HUES48 (cell line): ENCODE results near the gene LAIR1.
"Not testable (repeated sequence)": the region's sequence is repeated elsewhere in the genome, so short reads cannot be mapped to it uniquely, and the experiment has no call there.

Experiments used
- H3K27ac ChIP-seq: one replicate; pipeline ENCODE4 v1.7.0; 2013; ENCODE audit warnings: low read depth, low read length, inconsistent platforms
- H3K27me3 ChIP-seq: 2 replicates; pipeline ENCODE4 v1.6.1; 2013; ENCODE audit warnings: mild to moderate bottlenecking, low read length; ENCODE audit not compliant: control insufficient read depth, insufficient read depth
- H3K36me3 ChIP-seq: 2 replicates; pipeline ENCODE4 v1.6.1; 2013; ENCODE audit warnings: low read length; ENCODE audit not compliant: control insufficient read depth, insufficient read depth
- H3K4me1 ChIP-seq: 2 replicates; pipeline ENCODE4 v1.6.1; 2013; ENCODE audit warnings: mild to moderate bottlenecking, low read length; ENCODE audit not compliant: control insufficient read depth, insufficient read depth
- H3K4me3 ChIP-seq: 2 replicates; pipeline ENCODE4 v1.5.1; 2013; ENCODE audit warnings: mild to moderate bottlenecking, low read depth, low read length
- H3K9ac ChIP-seq: 2 replicates; pipeline ENCODE4 v1.6.1; 2013; ENCODE audit warnings: mild to moderate bottlenecking, low read depth, low read length, moderate library complexity
- H3K9me3 ChIP-seq: 2 replicates; pipeline ENCODE4 v1.6.1; 2013; ENCODE audit warnings: low read length; ENCODE audit not compliant: control insufficient read depth, insufficient read depth

LAIR1 gene

GRCh38 chr19:54393381-54393780 lies 28.6 kb upstream of the LAIR1 start:
- H3K9me3 ChIP-seq: no peaks in the 10 kb centered on the region
- no peak overlapping the region for H3K4me3 ChIP-seq
- H3K27ac ChIP-seq: no peak overlapping the region
- no peak overlapping the region for H3K9ac ChIP-seq
- peaks cover 7% of the 10 kb centered on the region for H3K27me3 ChIP-seq
- H3K4me1 ChIP-seq: peaks cover 12% of the 10 kb centered on the region
- no peaks in the 10 kb centered on the region for H3K36me3 ChIP-seq

DNA sequence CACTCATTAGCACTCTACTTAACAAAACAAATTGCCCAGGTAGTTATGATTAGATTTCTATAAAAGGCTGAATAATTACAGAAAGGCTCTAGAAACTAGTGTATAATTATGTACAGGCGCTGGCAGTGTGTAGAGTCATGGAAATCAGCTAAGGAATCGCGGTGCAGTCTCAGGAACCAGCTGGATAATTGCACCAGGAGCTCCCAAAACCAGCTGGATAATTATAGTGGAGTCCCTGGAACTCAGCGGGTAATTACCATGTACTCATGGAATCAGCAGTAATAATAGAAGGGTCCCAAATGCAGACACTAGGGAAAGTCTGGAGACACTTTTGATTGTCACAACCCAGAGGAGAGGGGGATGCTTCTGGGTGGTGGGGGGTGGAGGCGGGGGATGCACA lies 27.4 kb upstream of the LAIR1 start:
- Histone ChIP-seq H3K27ac (no peak overlapping the region), H3K27me3 (peaks cover 20% of the 10 kb centered on the region), H3K36me3 (no peaks in the 10 kb centered on the region), H3K4me1 (peaks cover 12% of the 10 kb centered on the region), H3K9ac (no peak overlapping the region), H3K4me3 (no peak overlapping the region), H3K9me3 (no peaks in the 10 kb centered on the region)

- peaks cover 20% of the 10 kb centered on the region for H3K27me3 ChIP-seq
- H3K9ac ChIP-seq: no peak overlapping the region
- peaks cover 12% of the 10 kb centered on the region for H3K4me1 ChIP-seq
- no peaks in the 10 kb centered on the region for H3K9me3 ChIP-seq
- no peaks in the 10 kb centered on the region for H3K36me3 ChIP-seq
- peak overlapping the region; percentile 14 for H3K27ac ChIP-seq
- no peak overlapping the region for H3K4me3 ChIP-seq
Measured at GRCh38 chr19:54391589-54392061, 26.9 kb upstream of the LAIR1 start.

DNA sequence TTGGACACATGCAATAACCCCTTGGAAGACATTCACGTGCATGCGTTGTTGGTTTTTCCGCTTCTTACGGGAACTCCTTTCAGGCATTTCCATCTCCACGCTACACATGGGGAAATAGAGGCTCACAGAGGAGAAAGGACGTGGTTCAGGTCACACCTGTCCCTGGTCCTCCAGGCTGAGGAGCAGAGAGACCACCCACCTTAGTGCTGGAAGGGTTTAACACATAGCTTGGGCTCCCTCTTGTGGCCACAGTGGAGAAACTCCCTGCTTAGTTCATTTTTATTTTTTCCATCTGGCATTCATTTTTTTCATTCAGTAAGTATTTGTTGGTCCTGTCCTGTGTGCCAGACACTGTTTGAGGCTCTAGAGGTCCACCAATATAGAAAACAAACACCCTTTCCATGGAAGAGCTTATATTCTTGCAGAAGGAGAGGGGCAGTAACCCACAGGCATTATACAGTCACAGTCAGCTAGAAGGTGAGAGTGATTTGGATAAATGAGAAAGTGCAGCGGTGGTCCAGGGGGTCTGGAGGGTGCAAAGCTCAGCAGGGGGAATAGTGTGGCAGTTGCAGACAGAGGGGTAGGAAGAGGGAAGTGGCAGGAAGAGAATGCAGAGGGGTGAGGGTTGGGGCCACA lies 26.3 kb upstream of the LAIR1 start:
- peak overlapping the region; percentile 14 for H3K27ac ChIP-seq
- H3K36me3 ChIP-seq: no peaks in the 10 kb centered on the region
- peaks cover 20% of the 10 kb centered on the region for H3K27me3 ChIP-seq
- no peaks in the 10 kb centered on the region for H3K9me3 ChIP-seq
- H3K4me1 ChIP-seq: peaks cover 12% of the 10 kb centered on the region
- H3K9ac ChIP-seq: no peak overlapping the region
- no peak overlapping the region for H3K4me3 ChIP-seq

DNA sequence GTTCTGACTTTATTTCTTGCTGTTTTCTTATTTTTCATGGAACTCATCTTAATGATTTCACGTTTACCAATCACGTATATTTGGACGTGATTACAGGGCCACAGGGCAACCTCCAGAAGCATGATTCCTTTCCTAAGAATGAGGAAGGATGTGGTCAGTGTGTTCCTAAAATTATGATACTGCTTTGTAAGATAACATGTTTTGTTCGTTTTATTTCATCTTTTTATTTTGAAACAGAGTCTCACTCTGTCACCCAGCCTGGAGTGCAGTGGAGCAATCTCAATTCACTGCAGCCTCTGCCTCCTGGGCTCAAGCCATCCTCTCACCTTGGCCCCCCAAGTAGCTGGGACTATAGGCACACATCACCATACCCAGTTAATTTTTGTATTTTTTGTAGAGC lies 24.8 kb upstream of the LAIR1 start:
- Histone ChIP-seq H3K4me3 (no peak overlapping the region), H3K27me3 (peaks cover 20% of the 10 kb centered on the region), H3K9me3 (no peaks in the 10 kb centered on the region), H3K4me1 (peaks cover 12% of the 10 kb centered on the region), H3K27ac (no peak overlapping the region), H3K36me3 (no peaks in the 10 kb centered on the region), H3K9ac (no peak overlapping the region)

DNA sequence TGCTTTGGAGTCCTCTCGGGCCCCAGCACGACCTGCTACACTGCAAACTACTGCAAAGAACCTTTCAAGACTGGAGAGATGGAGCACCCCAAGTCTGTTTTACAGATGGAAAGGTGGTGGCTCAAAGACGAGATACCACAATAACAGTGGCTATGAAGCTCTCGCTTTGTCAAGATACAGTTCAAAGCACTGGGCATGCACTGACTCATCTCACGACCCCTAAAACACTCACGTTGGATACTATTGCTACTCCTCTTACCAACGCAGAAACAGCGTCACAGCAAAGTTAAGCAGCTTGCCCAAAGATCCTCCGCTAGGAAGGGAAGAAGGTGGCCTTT lies 24.0 kb upstream of the LAIR1 start:
- Histone ChIP-seq H3K9me3 (no peaks in the 10 kb centered on the region), H3K36me3 (no peaks in the 10 kb centered on the region), H3K27ac (no peak overlapping the region), H3K4me3 (peak overlapping the region; percentile 34; the same call in 1 of the 2 replicates), H3K9ac (no peak overlapping the region), H3K27me3 (peaks cover 20% of the 10 kb centered on the region), H3K4me1 (peaks cover 12% of the 10 kb centered on the region)

DNA sequence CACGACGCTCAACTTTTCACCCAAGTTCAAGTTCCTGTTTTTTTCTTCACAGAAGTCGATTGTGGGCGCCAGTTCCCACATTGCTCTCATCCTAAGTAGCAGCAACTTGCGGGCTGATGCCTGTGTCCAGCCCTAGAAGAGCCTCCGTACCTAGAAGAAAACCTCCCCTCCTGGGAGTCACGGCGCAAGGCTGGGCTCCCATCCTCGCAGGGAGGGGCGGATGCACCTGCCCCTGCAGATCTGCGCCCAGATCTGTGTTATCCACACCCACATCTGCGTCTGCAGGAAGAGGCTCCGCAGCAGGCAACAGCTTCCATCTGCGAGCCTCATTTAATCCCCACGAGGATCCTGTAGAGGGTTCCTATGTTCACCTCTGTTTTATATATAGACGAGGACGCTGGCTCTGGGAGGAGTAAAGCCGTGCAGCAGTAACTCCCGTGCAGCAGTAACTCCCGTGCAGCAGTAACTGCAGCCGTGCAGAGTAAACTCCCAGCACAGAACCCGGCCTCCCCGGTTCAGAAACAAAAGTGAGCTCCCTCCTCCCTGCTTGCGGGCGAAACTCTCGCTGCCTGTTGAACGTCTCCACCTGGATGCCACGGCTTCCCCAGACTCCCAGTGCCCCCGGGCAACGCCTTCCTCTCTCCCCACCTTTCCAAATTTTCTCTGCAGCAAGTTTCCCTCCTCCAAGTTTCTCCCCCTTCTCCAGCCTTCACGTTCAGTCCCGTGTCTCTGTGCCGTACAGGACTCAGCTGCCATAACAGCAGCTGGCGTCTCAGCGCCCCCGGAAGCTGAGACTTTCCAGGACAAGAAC lies 23.5 kb upstream of the LAIR1 start:
- Histone ChIP-seq H3K4me3 (peak overlapping the region; percentile 34), H3K9ac (no peak overlapping the region), H3K36me3 (no peaks in the 10 kb centered on the region), H3K27me3 (peaks cover 20% of the 10 kb centered on the region), H3K9me3 (no peaks in the 10 kb centered on the region), H3K4me1 (peaks cover 12% of the 10 kb centered on the region), H3K27ac (no peak overlapping the region)

GRCh38 chr19:54383330-54383729 lies 18.6 kb upstream of the LAIR1 start:
- Histone ChIP-seq H3K9ac (no peak overlapping the region), H3K4me1 (no peaks in the 10 kb centered on the region), H3K4me3 (no peak overlapping the region), H3K27ac (no peak overlapping the region), H3K9me3 (no peaks in the 10 kb centered on the region), H3K27me3 (peaks cover 12% of the 10 kb centered on the region), H3K36me3 (no peaks in the 10 kb centered on the region)

- H3K4me3 ChIP-seq, H3K9ac ChIP-seq, H3K27me3 ChIP-seq, H3K27ac ChIP-seq, H3K9me3 ChIP-seq, H3K36me3 ChIP-seq, H3K4me1 ChIP-seq: not testable (repeated sequence)
Measured at GRCh38 chr19:54382041-54382440, 17.3 kb upstream of the LAIR1 start.

- Histone ChIP-seq H3K9ac (no peak overlapping the region), H3K4me1 (no peaks in the 10 kb centered on the region), H3K27me3 (no peaks in the 10 kb centered on the region), H3K9me3 (no peaks in the 10 kb centered on the region), H3K27ac (no peak overlapping the region), H3K4me3 (no peak overlapping the region), H3K36me3 (no peaks in the 10 kb centered on the region)
Measured at GRCh38 chr19:54380897-54381296, 16.2 kb upstream of the LAIR1 start.

DNA sequence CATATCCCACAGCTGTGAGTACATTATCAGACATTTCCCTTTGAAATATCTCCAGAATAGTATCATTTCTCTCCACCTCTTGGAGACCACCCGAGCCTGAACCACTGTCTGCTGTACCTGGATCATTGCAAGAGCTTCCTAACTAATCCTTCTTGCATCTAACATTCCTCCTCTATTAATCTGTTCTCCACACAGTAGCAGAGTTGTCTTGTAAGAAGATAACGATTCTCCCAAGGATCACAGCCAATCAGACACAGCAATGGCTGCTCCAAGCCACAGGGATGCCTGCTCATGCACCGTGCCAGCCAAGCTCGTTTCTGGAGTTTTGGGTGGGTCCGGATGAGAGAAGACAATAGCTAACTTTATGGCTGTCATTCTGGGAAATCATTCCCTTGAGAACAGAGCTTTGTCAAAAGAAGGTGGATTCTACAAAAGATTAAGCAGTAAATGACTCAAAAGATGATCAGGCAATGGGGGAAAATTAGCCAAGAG lies 14.5 kb upstream of the LAIR1 start:
- no peaks in the 10 kb centered on the region for H3K9me3 ChIP-seq
- no peaks in the 10 kb centered on the region for H3K27me3 ChIP-seq
- H3K4me1 ChIP-seq: no peaks in the 10 kb centered on the region
- H3K36me3 ChIP-seq: no peaks in the 10 kb centered on the region
- no peak overlapping the region for H3K4me3 ChIP-seq
- H3K27ac ChIP-seq: no peak overlapping the region
- no peak overlapping the region for H3K9ac ChIP-seq
